Right lobe of liver (tissue), 6 donors: Measurements from ENCODE around the gene GPR87. TPM values are rescaled to one million over a fixed set of nuclear protein-coding genes. Genes with fewer than 3 reads are reported as not detected.

Source experiments
- ATAC-seq, 4 donors: fragments of 200-7000 bp; cut with Tn5 transposase; one replicate each; pipeline ENCODE4 v1.9.1; 2020; ENCODE audit warnings: mild to moderate bottlenecking in 4 of 4, moderate library complexity in 4 of 4
- DNase-seq, 3 donors: peaks; one replicate each; pipeline ENCODE4 v3.0.0-alpha.2; 2020
- H3K27ac ChIP-seq, 3 donors: fragments of 200-600 bp; one replicate each; pipeline ENCODE4 v1.8.0; 2022
- H3K27me3 ChIP-seq, 2 donors: fragments of 200-600 bp; one replicate each; pipeline ENCODE4 v1.8.0; 2022
- H3K36me3 ChIP-seq, 4 donors: fragments of 200-600 bp; sonication (generic) in 1 of 4; one replicate each; pipeline versions ENCODE4 v1.5.1 to v1.8.0; 2017 to 2022; ENCODE audit warnings: control low read depth in 1 of 4
- H3K4me1 ChIP-seq, 4 donors: fragments of 200-600 bp; sonication (generic) in 1 of 4; one replicate each; pipeline versions ENCODE4 v1.5.1 to v1.8.0; 2017 to 2022; ENCODE audit warnings: control low read depth in 1 of 4
- H3K4me3 ChIP-seq, 3 donors: fragments of 200-600 bp; one replicate each; pipeline ENCODE4 v1.8.0; 2022
- H3K9me3 ChIP-seq, 4 donors: fragments of 200-600 bp; sonication (generic) in 1 of 4; one replicate each; pipeline versions ENCODE4 v1.5.1 to v1.8.0; 2017 to 2022; ENCODE audit warnings: control low read depth in 1 of 4
- POLR2A ChIP-seq: fragments of 450-650 bp; IDR thresholded peaks from one replicate; pipeline ENCODE4 v1.6.1; 2017; ENCODE audit warnings: antibody characterized with exemption, mild to moderate bottlenecking
- WGBS: methylation state at CpG from one replicate; pipeline ENCODE4 v1.1.6; 2018; ENCODE audit warnings: low coverage, low lambda C conversion rate; ENCODE audit not compliant: insufficient coverage; ENCODE audit errors: missing lambda C conversion rate; 5-methylcytosine and 5-hydroxymethylcytosine counted together
- intact Hi-C, 2 donors: fragments of 100-400 bp; cut with DNase I; formaldehyde crosslinking; loops; one replicate each; pipeline versions ENCODE4 v1.11.2 to v1.14.1; 2022
- total RNA-seq, 6 experiments: library from RNA; depleted of rRNA in 2 of 6; stranded (reverse); fragments of >200 nt in 2 of 6; fragmentation: NEBNext Ultra II Directional in 3 of 6; extraction: Animal tissue kit (Norgen Biotek cat#: 25700) in 3 of 6; gene quantifications; one replicate each; pipeline versions ENCODE4 v1.1.0 to v1.2.4, GENCODE V29; 2016 to 2023
- TF ChIP-seq, protein P1 (sequence below), 4 donors: fragments of 200-600 bp in 3 of 4; fragments of 450-650 bp in 1 of 4; IDR thresholded peaks; one replicate each; pipeline versions ENCODE4 v1.5.1 to v1.8.0; 2016 to 2022; ENCODE audit warnings: antibody characterized with exemption in 4 of 4, mild to moderate bottlenecking in 2 of 4
- donor health status: DM: no; HTN: yes; CAD: no.
- donor health status: DM: no; HTN: no; CAD: no.
- donor health status: DM: no; HTN: no; CAD: no.
- donor health status: DM: no; HTN: yes; CAD: no.
- donor health status: DM: no; HTN: yes; CAD: no.

GPR87 gene
- total RNA-seq, 6 experiments from 2014 or later, result not detected

DNA sequence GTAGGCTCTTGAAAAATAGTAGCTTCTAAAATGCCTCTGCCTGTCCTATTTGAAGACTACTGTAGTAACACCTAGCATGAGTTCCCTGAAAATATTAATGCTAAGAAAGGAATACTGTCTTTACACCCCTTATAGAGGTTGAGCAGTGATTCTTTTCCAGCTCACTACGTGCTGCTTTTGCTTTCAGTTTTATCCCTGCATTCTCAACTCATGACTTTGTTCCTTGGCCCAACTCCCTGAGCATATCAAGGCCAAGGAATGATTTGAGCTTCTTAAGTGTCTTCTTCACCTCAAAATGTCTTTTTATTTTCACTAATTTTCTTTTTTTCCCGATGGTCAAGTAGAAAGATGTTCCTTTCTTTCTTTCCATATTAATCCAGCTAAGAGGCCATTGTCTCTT lies 29.2 kb upstream of the GPR87 start:
- no peak overlapping the region for H3K4me3 ChIP-seq
- intact Hi-C loops, result no loop called here

DNA sequence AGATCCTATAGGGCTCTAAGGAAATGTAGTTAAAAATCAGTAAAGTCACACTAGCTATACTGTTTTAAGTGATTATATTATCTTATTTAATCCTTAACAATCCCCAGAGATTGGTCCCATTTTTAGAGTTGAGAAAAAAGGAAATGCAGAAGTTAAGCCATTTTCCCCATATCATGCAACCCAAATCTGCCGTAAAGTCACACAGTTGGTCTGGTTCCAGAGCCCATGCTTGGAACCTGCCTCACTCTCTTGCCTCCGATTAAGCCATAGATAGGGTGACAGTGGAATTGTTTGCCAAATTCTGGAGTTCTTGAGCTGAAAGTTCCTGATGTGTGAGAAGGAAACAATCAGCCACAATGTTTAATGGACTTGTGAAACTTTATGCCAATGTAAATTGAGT lies 15.1 kb upstream of the GPR87 start:
- Histone ChIP-seq H3K4me1 (no peaks in the 10 kb centered on the region), H3K36me3 (no peaks in the 10 kb centered on the region), H3K4me3 (no peak overlapping the region), H3K27ac (no peak overlapping the region), H3K27me3 (no peaks in the 10 kb centered on the region), H3K9me3 (no peaks in the 10 kb centered on the region)
- intact Hi-C loops, result no loop called here
- ATAC-seq (no peak), DNase-seq (no peak)
- TF ChIP-seq POLR2A, result no peak
- TF ChIP-seq, protein P1, sequence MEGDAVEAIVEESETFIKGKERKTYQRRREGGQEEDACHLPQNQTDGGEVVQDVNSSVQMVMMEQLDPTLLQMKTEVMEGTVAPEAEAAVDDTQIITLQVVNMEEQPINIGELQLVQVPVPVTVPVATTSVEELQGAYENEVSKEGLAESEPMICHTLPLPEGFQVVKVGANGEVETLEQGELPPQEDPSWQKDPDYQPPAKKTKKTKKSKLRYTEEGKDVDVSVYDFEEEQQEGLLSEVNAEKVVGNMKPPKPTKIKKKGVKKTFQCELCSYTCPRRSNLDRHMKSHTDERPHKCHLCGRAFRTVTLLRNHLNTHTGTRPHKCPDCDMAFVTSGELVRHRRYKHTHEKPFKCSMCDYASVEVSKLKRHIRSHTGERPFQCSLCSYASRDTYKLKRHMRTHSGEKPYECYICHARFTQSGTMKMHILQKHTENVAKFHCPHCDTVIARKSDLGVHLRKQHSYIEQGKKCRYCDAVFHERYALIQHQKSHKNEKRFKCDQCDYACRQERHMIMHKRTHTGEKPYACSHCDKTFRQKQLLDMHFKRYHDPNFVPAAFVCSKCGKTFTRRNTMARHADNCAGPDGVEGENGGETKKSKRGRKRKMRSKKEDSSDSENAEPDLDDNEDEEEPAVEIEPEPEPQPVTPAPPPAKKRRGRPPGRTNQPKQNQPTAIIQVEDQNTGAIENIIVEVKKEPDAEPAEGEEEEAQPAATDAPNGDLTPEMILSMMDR (IDR thresholded peaks at IDR 0.05), result no peak
- 78% methylated on average over 2 of the region's 2 CpGs for WGBS

More for the DNA sequence above, 29.2 kb upstream of the GPR87 start:
- Histone ChIP-seq H3K27me3 (no peaks in the 10 kb centered on the region), H3K9me3 (no peaks in the 10 kb centered on the region), H3K27ac (peak overlapping the region in 2 of 3 donors; percentile 24 to 43), H3K36me3 (no peaks in the 10 kb centered on the region), H3K4me1 (no peaks in the 10 kb centered on the region)
- ATAC-seq (peak in 2 of 4 donors; percentile 60 to 70), DNase-seq (no peak)
- 36% methylated on average over 2 of the region's 2 CpGs for WGBS
- no peak for TF ChIP-seq POLR2A
- TF ChIP-seq, protein P1 (IDR thresholded peaks at IDR 0.05), result no peak

DNA sequence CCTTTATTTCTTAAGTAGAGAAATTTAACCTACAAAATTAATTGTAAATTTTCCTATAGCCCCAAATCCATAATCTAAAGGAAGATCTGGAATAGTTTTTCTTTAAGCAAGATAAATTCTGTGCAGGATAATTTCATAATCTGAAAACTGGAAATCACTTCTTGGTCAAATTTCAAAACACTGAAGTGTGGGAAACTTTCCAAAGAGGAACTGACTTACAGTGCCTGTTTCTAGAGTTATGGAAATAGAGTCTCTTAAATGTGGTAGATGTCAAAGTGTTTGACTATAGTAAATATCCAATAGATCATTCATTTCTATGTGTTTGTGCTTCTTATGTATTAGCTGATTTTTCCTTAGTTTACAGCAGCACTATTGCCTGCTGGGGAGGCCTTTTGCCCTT lies 14.3 kb upstream of the GPR87 start:
- Histone ChIP-seq H3K4me3 (no peak overlapping the region), H3K27me3 (no peaks in the 10 kb centered on the region), H3K4me1 (no peaks in the 10 kb centered on the region), H3K27ac (no peak overlapping the region), H3K9me3 (no peaks in the 10 kb centered on the region), H3K36me3 (no peaks in the 10 kb centered on the region)
- TF ChIP-seq POLR2A, result no peak
- TF ChIP-seq, protein P1 (IDR thresholded peaks at IDR 0.05), result no peak
- intact Hi-C loops, result no loop called here
- peak in 1 of 4 donors; percentile 24 for ATAC-seq
- no peak for DNase-seq

DNA sequence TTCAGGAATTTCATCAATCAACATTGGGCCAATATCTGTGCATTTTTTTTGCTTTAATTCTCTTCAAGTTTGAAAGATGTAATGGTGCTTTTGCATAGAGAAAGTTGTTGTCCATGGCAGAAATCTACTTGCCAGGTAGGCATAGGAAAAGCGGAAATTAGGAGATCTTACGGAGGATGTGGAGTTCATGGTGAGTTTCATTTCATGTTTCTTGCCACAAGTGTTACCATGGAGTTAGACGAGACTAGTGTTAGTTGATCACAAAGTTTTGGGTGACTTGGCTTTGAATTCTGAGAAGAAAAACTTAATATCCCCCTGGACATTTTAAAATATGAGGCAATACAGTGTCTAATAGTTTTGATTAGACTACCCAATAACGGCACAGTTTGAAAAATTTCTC lies 13.8 kb upstream of the GPR87 start:
- no peaks in the 10 kb centered on the region for H3K27me3 ChIP-seq
- H3K4me1 ChIP-seq, result no peaks in the 10 kb centered on the region
- intact Hi-C loops, result no loop called here
- no peaks in the 10 kb centered on the region for H3K36me3 ChIP-seq
- DNase-seq, result no peak
- H3K4me3 ChIP-seq, result no peak overlapping the region
- WGBS, result 59% methylated on average over 4 of the region's 4 CpGs
- no peak overlapping the region for H3K27ac ChIP-seq
- H3K9me3 ChIP-seq, result no peaks in the 10 kb centered on the region
- no peak for TF ChIP-seq POLR2A
- TF ChIP-seq, protein P1 (IDR thresholded peaks at IDR 0.05), result no peak
- peak in 1 of 4 donors; percentile 16 for ATAC-seq

DNA sequence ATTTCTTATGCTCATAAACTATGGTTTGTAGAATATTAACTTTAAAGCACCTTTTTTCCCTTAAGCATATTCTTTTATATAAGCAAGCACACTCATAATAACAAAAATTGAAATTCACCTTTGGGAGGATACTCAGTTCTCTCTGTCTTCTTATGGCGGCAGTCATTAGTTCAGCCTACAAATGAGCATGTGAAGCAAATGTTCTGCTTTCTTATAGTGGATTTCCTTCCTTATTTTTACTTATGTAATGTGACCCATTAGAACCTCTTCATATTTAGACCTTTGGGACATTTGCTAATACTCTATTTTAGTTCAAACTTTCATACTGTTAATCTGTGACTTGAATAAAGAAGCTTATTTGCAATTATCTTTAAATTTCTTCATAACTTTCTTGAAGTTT lies 12.7 kb upstream of the GPR87 start, which contains the start of gene P2RY13:
Gene P2RY13 (minus strand): TSS at position 187 of the 400 bp plus-strand sequence. CDS start 21 bp downstream, at position 166.
- TF ChIP-seq POLR2A, result peak; percentile 17
- TF ChIP-seq, protein P1 (IDR thresholded peaks at IDR 0.05), result no peak
- no peaks in the 10 kb centered on the region for H3K4me1 ChIP-seq

More for the DNA sequence above, 12.7 kb upstream of the GPR87 start, which contains the start of gene P2RY13:
- DNase-seq (no peak), ATAC-seq (peak in 3 of 4 donors; percentile 28 to 61 (median 52))
- Histone ChIP-seq H3K27ac (peak within 1 kb of the TSS in 1 of 3 donors; percentile 10), H3K4me3 (peak within 1 kb of the TSS in 2 of 3 donors; percentile 5 to 35), H3K36me3 (no peaks in the 10 kb centered on the region), H3K9me3 (no peaks in the 10 kb centered on the region), H3K27me3 (no peaks in the 10 kb centered on the region)
- intact Hi-C loops, result no loop called here
- 71% methylated on average over 1 of the region's 1 CpG for WGBS
